A172 (cell line): ENCODE measurements around the gene ORC1. TPM values are rescaled to one million over a fixed set of nuclear protein-coding genes. Genes with fewer than 3 reads are reported as not detected.
A peak's percentile ranks its signal among the peaks of the same experiment; 100 is the strongest.
"Not testable (repeated sequence)": the region's sequence is repeated elsewhere in the genome, so short reads cannot be mapped to it uniquely, and the experiment has no call there.

Source experiments
- DNase-seq: peaks from one replicate; pipeline ENCODE4 v3.0.0-alpha.2; 2015; ENCODE audit warnings: low spot score
- total RNA-seq: library from RNA; depleted of rRNA; stranded (reverse); fragments of >200 nt; shearing (Covaris generic); gene quantifications from 2 replicates; pipeline ENCODE4 v1.2.3, GENCODE V29; 2014

Gene ORC1
- total RNA-seq, 1 experiment from 2014 or later = 24.3 TPM

- no peak for DNase-seq
Measured at GRCh38 chr1:52386458-52386857, 17.8 kb downstream of the ORC1 start.

DNA sequence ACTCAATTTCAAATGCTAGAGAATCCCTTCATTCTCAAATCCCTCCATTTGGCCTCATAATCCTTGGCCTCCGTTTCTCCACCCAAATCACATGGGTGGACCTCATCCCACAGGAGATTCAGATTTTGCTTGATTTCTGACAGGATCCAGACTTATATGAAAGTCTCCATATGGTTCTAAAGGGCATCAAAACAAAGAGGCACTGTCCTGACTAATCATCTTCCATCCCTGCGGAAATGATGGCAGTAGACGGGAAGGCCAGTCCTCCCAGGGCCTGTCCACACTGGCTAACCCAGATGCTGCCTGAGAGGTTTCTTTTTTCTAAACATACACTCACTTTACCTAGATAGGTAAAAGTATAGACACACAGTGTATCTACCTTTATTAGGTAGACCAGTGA, 18.8 kb downstream of the ORC1 start:
- no peak for DNase-seq

DNA sequence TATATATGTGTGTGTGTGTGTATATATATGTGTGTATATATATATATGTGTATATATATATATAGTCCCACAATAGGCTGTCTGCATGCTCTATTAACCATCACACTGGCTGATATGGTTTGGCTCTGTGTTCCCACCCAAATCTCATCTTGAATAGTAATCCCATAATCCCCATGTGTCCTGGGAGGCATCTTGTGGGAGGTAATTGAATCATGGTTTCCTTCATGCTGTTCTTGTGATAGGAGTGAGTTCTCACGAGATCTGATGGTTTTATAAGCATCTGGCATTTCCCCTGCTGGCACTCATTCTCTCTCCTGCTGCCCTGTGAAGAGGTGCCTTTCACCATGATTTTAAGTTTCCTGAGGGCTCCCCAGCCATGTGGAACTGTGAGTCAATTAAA, 34.4 kb downstream of the ORC1 start:
- DNase-seq = not testable (repeated sequence)

DNA sequence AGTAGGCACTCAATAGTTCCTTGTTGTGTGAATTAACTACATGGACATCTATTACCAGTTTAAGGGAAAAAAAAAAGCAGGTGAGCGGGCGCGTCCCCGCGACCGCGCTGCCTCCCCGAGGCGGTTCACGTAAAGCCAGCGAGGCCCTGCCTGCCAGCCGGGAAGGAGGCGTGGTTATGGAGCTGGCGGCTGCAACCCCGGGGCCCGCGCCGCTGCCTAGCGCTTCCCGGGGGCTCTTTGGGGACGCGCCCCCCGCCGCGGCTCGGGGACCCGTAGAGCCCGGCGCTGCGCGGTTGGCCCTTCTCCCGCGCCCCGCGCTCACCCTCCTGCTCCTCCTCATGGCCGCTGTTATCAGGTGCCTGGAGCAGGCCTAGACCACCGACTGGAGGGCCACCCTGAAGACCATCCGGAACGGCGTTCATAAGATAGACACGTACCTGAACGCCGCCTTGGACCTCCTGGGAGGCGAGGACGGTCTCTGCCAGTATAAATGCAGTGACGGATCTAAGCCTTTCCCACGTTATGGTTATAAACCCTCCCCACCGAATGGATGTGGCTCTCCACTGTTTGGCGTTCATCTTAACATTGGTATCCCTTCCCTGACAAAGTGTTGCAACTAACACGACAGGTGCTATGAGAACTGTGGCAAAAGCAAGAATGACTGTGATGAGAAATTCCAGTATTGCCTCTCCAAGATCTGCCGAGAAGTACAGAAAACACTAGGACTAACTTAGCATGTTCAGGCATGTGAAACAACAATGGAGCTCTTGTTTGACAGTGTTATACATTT, 35.6 kb downstream of the ORC1 start:
- DNase-seq = no peak

DNA sequence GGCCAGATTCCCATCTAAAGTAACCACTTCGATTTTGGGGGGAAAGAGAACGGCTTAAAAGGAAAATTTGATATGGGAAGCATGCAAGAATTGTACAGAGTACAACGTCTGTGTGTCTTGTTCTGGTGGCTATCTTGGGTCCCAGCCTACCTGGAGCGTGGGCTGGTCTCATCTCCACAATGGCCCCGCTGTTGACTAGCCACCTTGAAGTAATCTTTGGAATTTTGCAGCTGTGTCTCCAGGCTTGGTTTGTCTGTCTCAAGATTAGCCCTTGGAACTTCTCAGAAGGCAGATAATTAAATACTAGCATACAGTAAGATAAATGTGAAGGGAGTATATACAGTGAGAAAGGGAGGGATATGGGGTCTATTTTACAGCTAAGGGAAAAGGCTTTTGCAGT, 37.0 kb downstream of the ORC1 start:
- no peak for DNase-seq

DNA sequence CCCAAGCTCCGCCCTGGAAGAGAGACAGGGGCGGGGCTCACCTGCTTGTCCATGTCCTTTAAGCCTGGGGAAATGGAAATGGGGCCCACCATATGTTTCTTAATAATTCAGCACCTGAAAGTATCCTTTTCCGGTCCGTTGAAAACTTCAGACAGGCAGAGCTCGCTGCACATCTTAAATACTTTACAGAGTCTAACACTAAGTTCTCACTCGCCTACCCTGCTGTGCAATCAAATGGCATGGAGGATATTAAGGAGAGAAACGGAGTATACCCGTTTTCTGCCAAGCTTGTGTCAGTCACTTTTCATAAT, 37.8 kb downstream of the ORC1 start:
- no peak for DNase-seq

DNA sequence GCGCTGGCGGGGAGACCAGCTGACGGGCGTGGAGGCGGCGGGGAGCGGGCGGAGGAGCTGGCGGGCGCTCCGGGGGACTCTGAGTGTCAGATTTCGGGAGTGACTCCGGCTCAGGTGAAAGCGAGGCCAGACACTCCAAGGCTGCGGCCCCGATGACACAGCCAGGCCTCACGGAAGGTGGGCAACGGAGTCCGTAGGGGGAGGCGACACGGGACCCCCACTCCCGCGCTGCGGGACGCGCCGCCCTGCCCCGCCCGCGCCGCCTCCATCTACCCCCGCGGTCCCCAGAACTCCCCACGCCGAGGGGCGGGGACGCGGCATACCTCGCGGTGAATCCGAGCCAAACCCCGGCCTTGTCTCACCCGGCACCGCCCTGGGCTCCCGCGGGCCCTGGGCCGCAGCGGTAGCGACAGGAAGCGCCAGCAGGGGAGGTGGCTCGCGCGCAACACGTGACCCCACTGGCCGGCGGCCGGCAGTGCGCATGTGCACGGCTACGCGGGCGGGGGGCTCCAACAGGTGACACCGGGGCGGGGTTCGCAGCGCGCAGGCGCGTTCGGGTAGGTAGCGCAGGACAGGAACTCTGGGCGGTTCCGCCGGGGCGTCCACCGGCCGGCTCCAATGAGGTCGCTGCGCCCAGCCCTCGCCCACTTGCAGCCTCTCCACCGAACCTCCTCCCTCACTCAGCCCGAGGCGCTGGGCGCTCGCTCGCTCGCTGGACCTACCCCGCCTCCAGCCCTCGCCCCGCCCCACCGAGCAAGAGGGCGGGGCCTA, 38.3 kb downstream of the ORC1 start, which contains the start of gene CC2D1B:
TSS of gene CC2D1B (minus strand) at position 460 of the 771 bp plus-strand sequence. CDS start 1,585 bp downstream, outside the sequence.
- peak; percentile 97 for DNase-seq

- DNase-seq = peak; percentile 73
Measured at GRCh38 chr1:52365071-52365745, 39.0 kb downstream of the ORC1 start.

DNA sequence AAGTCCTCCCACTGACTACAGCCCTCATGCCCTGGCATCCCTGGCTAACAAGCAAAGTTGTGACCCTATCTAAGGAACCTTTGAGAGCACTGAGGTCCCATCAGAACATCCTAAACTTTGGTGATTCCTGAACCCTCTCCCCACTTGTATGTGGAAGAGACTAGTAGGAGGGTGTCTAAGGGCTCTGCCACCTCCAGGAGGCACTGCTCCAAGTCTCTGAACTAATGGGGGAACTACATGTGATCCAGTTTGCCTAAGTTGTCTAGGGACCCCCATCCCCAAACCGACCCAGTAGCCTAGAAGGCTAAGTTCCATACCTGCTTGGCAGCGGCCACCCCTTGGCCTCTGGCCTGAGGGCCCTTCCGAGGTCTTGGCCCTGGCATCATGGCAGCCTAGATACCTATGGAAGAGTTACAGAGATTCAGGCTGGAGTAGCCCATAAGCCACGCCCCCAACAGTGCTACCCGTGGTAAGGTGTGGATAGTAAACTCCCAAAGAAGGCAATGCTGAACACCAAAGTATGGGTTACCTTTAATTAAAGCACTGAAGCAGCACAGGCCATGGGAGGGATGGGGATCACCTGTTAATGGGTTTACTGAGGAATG, 39.9 kb downstream of the ORC1 start:
- no peak for DNase-seq

DNA sequence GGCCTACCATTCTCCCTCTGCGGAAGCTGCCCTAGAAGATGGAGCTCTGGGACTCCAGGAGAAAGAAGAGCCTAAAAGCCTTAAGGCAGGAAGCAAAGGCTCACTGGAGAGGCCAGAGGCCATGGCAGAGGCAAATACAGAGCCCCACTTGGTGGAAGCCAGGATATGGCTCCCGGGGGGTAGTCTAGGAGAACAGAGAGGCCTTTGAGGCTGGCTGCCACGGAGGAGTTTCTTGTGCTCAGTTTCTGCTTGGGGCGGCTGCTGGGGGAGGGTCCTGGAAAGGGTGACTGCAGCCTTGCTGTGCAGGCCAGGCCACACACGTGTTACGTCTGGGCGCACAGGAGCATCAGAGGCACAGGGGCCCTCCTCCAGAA, 43.6 kb downstream of the ORC1 start:
- DNase-seq = no peak

GRCh38 chr1:52359676-52360594, 44.3 kb downstream of the ORC1 start:
- no peak for DNase-seq

GRCh38 chr1:52358851-52359497, 45.2 kb downstream of the ORC1 start:
- no peak for DNase-seq

- DNase-seq = no peak
Measured at GRCh38 chr1:52357397-52357796, 46.8 kb downstream of the ORC1 start.

DNA sequence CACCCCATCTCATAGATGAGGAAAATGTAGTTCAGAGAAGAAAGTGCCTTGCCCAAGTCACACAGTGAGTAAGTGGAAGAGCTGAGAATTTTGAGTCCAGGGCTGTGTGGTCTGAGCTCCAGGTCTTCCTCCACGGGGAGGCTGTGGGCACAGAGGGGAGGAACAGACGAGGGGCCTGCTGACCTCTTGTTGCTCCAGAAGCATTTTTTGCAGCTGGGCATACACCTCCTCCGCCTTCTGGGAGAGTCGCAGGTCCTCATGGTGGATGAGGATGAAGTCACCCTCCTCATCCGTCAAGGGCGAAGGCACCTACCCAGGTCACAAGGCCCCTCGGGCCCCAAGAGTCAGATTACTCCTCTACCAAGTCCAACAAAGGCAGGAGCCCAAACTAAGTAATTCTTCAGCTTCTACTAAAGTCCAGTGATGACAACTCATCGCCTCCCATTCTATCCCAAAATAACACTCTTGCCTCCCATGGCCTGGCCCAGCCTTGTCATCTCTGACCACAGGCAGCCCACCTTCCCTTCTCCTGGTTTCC, 47.3 kb downstream of the ORC1 start:
- no peak for DNase-seq

DNA sequence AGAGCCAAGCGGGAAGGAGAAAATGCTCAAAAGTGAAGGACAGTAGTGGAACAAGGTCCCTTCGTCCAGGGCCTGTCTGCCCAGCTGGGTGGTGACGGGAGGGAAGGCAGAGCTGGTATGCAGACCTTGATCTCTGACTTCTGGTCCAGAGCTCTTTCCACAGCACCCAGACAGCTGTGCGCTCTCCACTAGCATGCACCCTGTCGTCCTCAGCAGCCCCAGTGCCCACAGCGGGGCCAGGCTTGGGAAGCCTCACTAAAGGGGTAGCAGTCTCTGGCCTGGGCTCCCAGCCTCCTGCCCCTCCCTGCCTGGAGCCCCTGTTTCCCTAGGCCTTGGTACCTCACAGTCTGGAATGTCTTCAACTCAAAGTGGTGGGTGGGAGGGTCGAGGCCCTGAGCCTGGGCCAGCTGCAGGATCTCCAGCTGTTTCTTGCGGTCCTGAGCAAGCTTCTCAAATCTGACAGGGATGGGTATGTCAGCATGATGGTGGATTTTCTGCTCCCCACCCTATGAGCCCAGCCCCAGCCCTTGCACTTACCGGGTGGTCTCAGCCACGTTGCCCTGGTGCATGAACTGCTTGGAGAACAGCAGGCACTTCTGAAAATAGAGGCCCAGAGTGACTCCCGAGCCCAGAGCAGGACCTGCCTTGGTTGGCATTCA, 48.2 kb downstream of the ORC1 start:
- DNase-seq = no peak

DNA sequence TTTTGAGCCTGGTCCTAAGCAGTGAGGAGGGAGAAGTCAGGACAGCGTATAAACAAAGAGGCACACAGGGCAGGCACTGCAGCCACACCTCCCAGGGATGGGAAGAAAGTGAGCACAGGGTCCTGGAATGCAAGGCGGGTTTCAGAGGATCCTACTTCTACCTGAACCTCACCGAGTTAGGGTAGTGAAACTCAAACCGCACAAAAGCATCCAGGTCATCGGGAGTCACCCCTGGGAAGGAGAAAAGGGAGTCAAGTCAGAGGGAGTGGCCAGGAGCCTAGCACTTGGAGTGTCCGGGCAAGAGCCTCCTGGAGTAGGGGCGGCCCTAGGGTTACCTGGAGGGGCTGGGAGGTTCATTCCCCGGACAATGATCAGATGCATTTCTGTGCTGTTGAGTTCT, 48.8 kb downstream of the ORC1 start:
- no peak for DNase-seq

- no peak for DNase-seq
Measured at GRCh38 chr1:52352690-52353089, 51.5 kb downstream of the ORC1 start.

DNA sequence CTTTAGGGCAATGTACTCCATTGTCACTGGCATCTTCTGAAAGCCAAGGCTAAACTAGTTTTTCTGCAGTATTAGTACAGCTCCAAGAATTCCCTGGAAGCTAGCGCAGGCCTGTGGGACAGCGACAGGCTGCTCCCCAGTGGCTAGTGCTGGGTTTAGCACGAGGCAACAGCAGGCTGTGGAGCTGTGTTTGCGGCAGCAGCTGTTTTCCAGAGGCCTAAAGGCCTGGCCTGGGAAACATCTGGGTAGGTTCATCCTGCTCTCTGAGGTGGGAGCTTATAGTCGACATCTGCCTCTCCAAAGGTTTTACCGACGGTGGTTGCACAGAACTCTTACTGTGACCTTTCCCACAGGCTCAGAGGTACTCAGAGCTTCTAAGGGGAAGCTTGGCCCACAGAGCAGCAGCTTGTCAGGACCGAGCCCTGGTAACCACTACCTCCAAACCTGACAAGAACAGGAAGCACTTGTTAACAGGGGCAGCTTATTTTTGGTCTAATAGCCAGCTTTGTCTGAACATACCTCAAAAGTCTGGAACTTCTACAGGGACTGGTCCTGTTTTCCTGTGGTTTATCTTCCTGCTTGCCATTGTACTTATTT, 55.4 kb downstream of the ORC1 start:
- no peak for DNase-seq

DNA sequence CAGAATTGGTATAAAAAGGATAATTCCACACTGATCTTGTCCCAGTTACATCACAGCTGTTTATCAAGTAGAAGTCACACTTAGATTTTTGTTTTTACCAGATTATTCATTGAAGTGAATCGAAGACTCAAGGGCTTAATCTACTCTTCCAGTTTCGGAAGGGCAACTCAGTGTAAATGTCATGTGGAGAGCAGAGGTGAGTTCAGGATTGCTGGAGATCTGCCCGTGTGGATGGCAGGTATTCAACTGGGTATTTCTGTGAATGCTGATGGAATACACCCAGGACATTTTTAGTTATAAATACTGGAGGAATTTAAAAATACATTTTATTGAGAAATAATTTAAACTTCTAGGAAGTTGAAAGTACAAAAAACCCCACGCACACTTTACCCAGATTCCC, 57.6 kb downstream of the ORC1 start:
- no peak for DNase-seq

GRCh38 chr1:52345252-52345651, 59.0 kb downstream of the ORC1 start:
- no peak for DNase-seq
